GM18907 (cell line): Measurements from ENCODE around the gene MEDAG.

Experiments used
- ATAC-seq: cut with Tn5 transposase; IDR thresholded peaks from one replicate; pipeline ENCODE4 v1.9.1; 2021; ENCODE audit warnings: mild to moderate bottlenecking, moderate library complexity; ENCODE audit not compliant: unreplicated experiment

The MEDAG gene

DNA sequence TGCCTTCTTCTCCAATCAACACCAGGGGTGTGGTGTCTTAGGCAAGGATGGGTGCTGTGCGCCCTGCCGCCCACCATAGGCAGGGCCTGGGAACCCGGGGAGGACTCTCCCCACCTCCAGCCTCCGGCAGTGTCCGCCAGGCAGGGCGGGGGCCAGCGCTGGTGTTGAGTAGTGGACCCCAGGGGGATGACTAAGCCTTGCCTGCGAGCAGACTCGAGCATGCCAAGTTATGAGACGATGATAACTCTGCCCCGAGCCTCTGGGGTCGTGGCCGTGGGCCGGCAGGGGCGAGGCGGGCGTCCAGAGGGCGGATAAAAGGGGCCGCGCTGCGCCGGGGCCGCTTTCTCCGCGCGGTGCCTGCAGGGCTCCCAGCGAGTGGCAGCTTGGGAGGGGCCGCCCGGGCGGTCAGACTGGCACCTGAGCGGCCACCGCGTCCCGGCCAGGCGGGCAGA is at the start of gene MEDAG:
MEDAG (plus strand) TSS at position 340 of the 452 bp plus-strand sequence. CDS start 245 bp downstream, outside the sequence.
- no peak for ATAC-seq

DNA sequence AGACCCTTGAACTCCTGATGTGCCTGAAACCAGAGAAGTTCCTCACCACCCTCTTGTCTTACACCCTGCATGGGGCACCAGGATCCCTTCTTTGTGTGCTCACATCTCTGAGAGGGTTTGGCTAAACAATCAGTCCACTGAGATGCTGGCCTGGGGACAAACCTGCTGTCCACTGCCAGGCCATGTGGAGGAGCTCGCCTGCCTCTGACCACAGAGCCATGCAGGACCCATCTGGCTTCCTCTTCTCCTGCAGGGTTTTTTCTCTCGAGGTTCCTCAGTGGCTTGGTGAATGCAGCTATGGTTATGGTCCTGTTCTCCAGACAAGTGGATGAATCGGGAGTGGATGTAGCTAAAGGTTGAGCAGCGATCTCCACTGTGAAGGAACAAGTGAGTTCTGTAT is 49.1 kb upstream of the MEDAG start:
- no peak for ATAC-seq

DNA sequence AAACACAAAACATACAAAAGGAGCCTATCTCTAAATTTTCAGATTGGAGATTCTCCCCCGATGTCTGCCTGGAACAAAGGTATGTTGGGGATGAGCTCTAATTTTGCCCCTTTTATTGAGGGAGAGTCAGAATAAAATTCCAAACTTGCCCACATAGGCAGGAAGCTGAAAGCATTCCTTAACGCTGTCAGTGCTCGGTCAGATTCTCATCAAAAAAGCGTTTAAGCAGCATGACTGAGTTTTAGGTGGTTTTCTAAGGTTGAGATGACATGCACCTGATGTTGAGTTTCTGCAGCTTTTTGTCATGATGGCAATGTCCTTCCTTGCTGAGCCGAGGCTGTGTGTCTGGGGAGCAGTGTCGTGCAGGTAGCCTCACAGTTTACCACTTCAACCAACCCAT is 48.4 kb upstream of the MEDAG start:
- no peak for ATAC-seq

DNA sequence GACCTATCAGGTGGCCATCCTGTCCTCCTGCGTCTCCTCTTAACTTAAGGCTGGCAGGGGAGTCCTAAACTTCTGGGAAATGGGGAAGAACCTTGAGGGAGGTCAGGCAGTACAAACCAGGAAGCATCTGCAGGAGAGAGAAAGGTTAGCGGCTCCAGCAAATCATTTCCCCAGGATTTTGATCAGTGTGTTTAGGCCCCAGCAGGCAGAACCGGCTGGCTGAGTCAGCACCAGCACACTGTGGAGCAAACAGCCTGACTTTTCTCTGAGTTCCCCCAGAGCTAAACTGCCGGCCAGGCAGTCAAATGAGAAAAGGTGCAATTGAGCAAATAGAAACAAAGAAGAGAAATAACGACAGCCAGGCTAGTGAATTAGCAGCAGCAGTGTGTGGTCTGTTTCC is 46.7 kb upstream of the MEDAG start:
- no peak for ATAC-seq

DNA sequence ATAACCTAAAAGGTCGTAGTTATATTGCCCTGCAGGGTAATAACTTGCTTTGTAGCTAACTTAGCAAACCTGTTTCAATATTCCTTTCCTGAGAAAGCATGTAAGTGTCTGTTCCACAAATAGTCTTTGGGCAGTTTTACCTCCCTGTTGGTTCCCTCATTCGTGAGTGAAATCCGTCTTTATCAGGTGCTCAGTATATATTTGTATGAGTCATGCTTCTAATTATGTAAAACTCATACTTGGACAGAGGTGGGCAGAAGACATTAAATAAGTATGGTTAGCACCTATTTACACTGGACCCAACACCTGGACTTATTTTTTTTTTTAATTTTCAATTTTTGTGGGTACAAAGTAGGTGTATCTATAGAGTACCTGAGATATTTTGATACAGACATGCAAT is 44.9 kb upstream of the MEDAG start:
- no peak for ATAC-seq

DNA sequence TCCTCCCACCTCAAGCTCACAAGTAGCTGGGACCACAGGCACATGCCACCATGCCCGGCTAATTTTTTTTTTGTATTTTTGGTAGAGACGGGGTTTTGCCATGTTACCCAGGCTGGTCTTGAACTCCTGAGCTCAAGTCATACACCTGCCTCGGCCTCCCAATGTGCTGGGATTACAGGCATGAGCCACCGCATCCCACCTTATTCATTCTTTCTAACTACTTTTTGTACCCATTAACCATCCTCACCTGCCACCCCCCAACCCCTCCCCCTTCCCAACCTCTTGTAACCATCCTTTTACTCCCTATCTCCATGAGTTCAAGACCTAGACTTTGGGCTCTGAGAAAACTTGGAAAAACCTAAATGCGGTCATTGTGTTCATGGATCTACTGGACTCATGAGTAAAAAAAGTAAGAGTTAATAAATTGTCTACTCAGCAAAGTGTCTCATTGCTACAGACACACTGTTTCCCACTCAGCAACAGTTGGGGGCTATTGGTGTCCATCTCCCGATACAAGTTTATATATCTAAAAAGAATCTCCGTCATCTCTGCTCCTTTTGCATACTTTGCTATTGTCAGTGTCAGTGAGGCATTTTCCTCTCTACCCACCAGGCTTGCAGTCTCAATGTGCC is 44.1 kb upstream of the MEDAG start:
- no peak for ATAC-seq

DNA sequence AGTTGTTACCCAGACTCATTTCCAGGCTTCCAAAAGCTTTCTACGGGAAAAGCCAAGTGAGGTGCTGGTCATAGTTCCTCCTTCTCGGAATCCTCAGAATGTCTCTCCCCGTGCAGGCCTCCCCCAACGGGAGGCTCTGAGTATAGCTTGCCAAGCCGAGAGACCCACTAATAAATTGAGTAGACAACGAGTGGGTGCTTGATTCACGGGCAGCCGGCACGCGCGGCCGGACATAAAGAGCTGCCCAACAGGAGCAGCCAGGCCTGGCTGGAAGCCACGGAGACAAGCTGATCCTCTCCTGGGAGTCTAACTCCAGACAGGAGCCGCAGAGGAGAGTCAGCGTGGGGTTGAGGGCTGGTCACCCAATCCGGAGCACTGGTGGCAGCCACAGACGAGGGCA is 43.4 kb upstream of the MEDAG start:
- ATAC-seq: no peak

DNA sequence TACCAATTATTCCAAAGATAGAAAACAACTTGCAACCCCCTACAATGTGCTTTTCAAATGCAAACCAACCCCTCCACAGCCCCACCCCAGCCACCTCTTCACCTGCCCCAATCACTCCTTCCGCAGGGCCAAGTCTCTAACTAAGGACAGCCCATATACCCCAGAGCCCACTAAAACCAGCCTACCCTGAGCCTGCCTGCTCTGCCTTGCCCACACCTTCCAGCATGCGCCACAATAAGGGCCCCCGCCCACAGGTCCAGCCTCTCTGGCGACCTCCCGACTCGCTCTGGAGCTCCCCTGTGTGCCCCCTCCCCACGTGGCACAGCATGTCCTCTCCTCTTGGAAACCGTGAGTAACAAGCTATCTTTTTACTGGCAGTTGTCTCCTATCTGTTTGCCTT is 42.8 kb upstream of the MEDAG start:
- no peak for ATAC-seq

DNA sequence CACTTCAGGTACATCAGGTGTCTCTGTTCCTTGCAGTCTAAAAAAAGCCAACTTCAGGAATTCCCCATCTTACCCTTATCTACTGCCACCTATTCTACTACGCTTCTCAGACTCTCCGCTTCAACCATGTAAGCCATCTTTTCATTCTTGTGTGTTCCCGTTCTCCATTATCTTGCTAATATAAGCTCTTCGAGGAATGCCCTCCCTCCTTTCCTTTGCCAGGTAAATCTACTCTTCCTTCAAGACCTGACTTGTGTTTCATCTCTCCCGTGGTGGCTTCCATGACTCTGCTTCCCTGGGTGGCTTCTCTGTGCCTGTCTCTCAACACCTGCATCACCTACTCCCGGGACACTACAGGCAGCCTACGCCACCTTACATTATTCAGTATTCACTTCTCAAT is 42.3 kb upstream of the MEDAG start:
- ATAC-seq: no peak

DNA sequence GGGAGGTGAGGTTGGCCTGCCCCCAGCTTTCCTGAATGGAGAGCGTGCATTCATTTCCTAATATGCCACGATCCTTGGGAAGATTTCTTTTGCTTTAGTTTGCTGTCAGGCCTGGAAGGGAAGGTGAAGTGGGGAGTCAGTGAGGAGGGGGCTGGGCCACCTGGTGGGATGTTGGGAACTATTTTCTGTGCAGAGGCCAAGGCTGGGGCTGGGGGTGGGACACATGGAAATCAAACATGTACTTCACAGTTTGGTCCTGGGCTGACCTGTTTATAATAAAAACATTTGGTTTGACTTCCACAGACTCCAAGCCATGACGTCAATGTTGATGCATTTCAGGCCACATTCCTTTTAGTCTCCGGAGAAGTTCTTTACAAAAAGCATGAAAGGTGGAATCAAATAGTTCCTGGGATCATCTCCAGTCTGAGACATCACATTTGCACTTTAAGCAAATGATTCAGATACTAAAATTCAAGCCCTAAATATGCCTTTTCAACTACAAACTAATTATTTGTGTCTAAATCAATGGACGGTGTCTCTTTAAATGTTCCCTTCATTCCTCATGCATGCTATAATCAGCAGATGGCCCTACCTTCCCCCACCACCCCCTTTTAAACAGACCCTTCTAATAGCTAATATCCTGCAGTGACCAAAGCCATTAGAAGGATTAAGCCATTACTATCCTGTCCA is 41.5 kb upstream of the MEDAG start:
- no peak for ATAC-seq

DNA sequence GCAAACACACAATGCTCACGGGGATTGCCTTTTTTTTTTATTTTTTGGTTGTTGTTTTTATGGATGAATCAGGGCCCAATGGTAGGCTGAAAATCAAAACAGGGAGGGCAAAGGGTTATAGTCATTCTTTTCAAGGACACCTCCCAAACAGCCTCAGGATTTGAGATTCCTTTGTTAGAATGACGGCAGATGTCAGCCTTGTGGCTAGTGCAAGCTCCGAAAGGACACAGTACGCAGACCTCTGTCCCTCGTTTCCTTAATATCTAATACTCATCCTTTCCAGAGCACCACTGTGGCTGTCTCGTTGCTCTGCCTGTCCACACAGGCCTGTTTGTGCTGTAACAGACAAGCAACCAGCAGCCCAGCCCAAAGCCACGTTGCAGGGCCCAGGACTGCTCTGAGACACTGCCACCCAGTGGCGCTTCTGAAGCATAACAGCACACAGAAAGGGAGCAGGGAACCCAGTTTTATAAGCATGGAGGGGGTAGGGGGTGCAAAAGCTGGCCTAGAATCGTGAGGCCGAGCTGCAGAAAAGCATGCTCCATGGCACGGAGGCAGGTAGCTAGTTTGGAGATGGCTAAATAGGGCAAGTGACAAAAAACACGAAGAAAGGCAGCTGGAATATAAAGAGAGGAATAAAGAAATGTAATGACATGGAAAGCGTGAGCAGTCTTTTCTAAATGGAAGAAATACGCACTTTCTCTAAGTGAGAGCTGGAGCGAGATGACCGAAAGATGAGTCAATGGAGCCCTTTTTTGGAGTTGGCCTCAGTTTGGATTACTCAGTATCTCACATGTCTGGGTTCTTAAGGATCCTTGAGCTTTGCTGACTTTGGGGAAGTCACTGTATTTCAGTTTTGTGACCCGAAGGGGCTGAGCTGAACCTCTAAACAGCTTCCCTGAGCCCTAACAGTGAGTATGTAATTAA is 40.7 kb upstream of the MEDAG start:
- ATAC-seq: peak; percentile 83

DNA sequence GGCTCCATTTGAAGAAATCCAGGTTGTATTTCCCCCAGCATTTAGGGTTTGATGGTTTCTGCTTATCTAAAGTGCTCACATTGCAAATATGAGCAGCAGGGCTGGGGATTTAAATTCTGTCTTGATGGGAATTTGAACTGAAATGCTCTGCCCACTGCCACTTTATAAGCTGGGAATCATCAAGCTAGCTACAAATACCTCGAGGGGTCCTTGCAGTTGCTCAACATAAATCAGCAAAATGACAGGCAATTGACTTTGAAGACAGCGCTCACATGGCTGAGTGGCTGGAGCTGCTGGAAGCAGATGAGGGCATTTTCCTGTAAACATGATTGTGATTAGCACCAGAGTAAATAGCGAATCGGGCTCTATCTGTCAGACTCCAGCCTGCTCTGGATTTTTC is 39.4 kb upstream of the MEDAG start:
- no peak for ATAC-seq

DNA sequence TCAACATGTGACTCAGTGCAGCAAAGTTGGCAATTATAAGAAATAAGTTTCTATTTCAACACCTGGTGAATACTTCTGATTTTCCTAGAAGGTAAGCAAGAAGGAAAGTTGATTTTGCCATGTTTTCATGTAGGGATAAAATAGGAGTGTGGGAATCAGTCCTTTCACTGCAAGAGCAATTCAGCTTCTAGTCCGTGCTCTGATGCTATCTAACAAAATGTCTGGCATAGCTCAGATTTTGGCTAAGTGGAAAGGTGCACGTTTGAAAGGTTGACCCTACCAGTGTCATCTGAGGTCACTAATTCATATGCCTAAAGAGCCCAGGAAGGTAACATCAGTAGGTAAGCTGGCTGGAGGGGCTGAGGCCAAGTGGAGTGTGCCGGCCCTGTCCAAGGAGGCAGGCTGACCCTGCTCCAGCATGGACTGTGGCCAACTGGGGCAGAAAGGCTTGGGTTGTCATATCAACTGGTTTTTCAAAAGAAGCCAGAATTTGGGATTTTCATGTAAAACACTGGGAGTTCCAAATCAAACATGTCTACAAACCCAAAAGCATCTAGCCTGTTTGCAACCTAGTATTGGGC is 38.9 kb upstream of the MEDAG start:
- ATAC-seq: no peak

DNA sequence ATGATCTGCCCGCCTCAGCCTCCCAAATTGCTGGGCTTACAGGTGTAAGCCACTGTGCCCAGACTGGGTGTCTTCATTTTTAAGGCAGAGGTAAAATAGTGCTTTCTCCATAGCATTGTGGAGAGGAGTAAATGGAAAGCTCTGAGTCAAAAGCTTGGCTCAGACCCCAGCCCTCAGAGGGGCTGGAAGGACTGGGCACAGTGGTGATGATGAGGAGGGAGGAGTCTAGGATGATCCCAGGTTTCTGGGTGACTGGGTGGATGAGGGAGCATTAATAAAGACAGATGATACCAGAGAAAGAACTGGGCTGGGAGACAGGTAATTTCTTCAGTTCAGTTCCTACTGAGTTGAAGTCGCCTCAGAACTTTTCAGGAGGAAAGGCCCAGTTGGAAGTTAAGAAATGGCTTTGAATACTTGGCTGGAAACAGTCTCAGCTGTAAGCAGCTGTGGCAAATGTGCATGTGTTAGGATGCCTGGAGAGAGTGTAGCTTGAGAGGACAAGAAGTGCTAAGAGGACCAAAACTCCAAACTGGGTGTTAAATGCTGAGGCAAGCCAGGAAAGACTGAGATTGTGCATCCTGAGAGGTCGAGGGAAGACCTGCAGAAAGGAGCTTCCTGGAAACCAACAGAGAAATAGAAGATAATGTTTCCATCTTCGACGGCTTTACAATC is 37.1 kb upstream of the MEDAG start:
- ATAC-seq: no peak

DNA sequence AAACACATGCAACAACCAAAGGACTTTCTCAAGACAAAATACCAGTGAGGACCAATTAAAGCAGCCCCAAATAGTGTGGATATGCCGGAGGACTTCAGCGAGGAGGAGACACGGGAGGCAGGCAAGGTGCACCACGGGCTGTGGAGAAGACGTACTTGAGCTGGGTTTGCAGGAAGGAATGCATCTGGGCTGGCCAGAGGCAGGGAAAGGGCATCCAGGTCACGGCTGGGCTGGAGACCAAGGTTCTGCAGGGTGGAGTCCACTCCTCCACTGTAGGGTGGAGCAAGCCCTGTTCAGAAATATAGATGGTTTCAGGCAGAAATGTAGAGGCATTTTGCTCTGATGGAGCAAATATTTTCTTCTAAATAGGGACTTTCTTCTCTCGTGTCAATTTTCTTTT is 36.6 kb upstream of the MEDAG start:
- no peak for ATAC-seq

DNA sequence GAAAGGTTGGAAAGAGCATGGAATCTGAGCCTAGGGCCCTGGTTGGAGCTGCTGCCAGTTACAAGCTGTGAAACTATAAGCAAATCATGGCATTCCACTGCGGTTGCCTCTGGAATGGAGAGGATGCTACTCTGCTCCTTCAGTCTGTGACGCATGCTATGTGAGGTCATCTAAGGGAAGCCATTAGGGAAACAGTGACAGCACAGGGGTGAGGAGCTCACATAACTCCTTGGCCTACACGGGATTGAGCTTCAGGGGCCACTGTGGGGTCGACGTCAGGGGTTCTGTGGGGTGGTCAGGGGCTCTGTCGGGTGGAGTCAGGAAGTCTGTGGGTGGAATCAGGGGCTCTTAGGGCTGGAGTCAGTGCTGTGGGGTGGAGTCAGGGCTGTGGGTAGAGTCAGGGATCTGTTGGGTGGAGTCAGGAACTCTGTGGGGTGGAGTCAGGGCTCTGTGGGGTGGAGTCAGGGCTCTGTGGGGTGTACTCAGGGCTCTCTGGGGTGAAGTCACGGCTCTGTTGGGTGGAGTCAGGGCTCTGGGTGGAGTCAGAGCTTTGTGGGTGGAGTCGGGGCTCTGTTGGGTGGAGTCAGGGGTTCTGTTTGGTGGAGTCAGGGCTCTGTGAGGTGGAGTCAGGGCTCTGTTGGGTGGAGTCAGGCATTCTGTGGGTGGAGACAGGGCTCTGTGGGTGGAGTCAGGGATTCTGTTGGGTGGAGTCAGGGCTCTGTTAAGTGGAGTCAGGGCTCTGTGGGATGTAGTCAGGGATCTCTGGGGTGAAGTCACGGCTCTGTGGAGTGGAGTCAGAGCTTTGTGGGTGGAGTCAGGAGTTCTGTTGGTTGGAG is 35.8 kb upstream of the MEDAG start:
- peak; percentile 49 for ATAC-seq

DNA sequence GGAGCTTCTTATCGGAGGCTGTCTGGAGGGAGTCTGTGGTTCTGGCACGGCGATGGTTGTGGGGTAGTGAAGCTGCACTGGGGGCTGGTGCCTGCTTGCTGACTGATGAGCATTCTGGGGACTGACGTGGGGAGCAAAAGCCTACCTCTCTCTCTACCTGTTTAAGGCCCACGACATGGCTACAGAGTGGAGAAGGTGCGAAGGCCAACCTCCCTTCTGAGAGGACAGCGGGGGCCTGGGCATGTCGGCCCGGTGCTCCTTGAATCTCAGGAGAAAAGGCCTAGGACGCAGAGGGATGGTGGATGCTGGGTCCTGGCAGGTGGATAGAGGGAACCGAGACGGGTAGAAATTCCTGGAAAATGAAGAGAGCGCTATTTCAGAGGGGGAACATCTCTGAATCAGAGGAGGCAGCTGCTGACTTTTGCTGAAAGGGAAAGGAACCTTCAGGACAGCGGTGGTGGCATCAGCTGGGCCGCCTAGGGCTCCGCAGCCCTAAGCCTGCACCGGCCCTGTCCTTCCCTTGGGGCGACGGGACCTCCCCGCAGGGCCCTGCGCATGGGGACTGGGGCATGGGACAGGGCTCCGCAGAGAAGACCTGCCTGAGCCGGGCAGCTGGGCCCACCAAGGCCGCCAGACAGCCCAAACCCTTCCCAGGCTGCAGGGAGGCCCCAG is 35.0 kb upstream of the MEDAG start:
- ATAC-seq: no peak

DNA sequence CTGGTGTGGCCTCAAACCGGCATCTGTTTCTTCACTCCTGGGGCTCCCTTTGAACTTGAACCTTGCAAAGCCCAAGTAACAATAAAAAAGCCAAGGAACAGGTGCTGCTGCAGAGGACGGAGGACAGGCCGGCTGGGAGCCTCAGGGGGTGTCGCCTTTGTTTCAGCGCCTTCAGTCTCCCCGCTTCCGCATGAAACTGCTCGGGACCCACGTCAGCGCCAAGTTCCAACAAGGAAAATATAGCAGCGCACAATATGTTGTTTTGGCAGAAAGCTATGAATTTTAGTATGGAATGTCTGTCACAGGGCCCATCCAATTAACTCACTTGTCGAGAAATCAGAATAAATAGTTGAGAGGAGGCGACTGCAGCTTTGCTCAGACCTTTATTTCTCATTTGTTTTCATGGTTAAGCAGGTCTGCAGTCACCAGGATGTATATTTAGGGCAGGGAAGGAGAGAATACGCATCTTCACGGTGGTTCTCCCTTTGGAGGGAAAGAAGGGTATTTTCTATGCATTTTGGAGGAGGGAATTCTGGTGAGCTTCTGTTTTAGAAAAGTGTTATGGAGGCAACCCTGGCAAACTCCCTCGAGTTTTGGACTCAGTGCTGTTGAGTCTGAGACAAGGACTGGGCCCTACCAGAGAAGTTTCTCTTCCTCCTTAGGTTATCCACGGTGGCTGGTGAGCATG is 34.3 kb upstream of the MEDAG start:
- ATAC-seq: no peak

DNA sequence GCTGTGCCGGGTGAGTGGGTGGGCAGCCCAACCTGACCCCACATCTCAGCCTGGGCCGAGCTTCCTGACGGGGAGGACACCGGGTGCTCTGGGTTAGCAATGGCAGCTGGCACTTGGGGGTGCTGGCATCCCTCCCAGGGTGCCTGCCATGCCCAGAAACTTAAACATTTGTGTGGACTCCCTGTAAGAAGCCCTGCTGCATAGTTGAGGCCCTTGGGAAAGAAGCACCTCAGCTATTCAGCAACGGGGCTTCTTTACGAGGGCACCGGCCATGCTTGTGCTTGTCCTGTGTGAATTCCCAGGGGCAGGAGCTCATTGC is 33.8 kb upstream of the MEDAG start:
- no peak for ATAC-seq
